GM12864 (cell line): ENCODE measurements around the gene KCNT1.

Experiments used
- DNase-seq: peaks from one replicate; pipeline ENCODE4 v3.0.0-alpha.2; 2011; ENCODE audit warnings: low read depth
- H3K4me3 ChIP-seq: 2 replicates; pipeline ENCODE4 v1.5.1; 2011; ENCODE audit warnings: mild to moderate bottlenecking, low read depth, low read length, control low read depth
- TF ChIP-seq, protein P1 (sequence below): IDR thresholded peaks from 2 replicates; pipeline ENCODE4 v1.5.1; 2011; ENCODE audit warnings: low read depth, mild to moderate bottlenecking, moderate library complexity, low read length, control low read depth, inconsistent platforms; ENCODE audit errors: missing control alignments

The KCNT1 gene

DNA sequence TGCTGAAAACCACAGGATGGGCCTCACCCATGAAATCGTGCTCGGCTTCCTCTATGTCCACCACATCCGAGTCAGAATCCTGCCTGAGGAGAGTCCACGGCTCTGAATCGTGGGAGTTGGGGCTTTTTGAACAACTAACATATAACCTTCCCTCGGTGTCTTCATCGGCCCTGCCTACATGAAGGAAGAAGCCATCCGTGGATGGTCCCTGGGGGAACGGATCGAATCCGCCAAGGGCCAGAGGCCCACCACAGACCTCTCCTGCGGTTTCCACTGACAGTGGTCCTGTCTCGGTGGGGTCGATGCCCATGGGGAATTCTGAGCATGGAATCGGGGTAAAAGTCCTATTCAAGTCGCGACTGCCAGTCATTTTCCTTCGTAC is 120.4 kb downstream of the KCNT1 start:
- TF ChIP-seq, protein P1, sequence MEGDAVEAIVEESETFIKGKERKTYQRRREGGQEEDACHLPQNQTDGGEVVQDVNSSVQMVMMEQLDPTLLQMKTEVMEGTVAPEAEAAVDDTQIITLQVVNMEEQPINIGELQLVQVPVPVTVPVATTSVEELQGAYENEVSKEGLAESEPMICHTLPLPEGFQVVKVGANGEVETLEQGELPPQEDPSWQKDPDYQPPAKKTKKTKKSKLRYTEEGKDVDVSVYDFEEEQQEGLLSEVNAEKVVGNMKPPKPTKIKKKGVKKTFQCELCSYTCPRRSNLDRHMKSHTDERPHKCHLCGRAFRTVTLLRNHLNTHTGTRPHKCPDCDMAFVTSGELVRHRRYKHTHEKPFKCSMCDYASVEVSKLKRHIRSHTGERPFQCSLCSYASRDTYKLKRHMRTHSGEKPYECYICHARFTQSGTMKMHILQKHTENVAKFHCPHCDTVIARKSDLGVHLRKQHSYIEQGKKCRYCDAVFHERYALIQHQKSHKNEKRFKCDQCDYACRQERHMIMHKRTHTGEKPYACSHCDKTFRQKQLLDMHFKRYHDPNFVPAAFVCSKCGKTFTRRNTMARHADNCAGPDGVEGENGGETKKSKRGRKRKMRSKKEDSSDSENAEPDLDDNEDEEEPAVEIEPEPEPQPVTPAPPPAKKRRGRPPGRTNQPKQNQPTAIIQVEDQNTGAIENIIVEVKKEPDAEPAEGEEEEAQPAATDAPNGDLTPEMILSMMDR, result no peak
- H3K4me3 ChIP-seq, result no peak overlapping the region
- no peak for DNase-seq

DNA sequence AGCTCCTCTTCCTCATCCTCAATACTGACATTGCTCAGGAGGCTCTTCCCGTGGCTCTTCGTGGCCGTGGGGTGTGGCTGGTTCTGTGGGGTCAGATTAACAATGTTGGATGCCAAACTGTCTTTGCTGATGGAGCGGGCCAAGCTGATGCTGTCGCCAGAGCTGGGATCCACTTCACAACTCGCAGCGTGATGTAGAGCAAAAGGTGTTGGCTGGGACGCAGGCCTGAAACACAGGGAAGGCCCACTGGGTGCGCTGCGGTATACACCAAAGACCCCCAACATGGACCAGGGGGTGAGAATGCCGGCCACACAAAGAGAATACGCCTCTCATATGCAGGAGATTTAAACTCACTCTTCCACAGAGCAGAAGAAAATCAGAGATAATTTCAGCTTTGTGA is 121.1 kb downstream of the KCNT1 start:
- no peak for DNase-seq
- TF ChIP-seq, protein P1, result no peak
- no peak overlapping the region for H3K4me3 ChIP-seq

GRCh38 chr9:135825435-135826187 is 123.6 kb downstream of the KCNT1 start:
- no peak for DNase-seq
- no peak overlapping the region for H3K4me3 ChIP-seq
- TF ChIP-seq, protein P1, result no peak

- no peak overlapping the region for H3K4me3 ChIP-seq
- TF ChIP-seq, protein P1, result no peak
- no peak for DNase-seq
These were observed 124.2 kb downstream of the KCNT1 start for GRCh38 chr9:135826188-135826545.

DNA sequence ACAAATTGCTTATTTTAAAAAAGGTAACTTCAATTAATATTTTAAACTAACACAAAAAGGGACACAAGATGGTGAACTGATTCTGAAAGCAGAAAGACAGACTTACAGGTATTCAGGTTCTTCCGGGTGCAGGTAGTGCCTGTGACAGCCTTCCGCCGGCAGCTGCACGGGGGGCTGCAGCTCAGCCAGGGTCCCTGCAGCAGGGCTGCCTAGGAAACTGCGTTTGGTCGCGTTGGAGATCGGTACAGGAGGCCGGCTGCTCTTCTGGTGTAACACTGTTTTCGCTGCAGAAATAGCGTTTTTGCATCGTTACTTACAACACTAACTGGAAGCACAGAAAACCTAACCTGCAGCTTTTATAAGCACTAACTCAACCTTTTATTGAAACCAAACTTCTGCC is 125.3 kb downstream of the KCNT1 start:
- DNase-seq, result no peak
- TF ChIP-seq, protein P1, result no peak
- no peak overlapping the region for H3K4me3 ChIP-seq

- TF ChIP-seq, protein P1, result no peak
- no peak for DNase-seq
- no peak overlapping the region for H3K4me3 ChIP-seq
These were observed 126.0 kb downstream of the KCNT1 start for GRCh38 chr9:135827866-135828580.
